T-helper 22 cell (primary cell): ENCODE measurements around the gene HOXB1.

Experiments used
- DNase-seq: peaks from one replicate; pipeline ENCODE4 v3.0.0-alpha.2; 2020; ENCODE audit warnings: low read depth

The HOXB1 gene

GRCh38 chr17:48530887-48531272 lies at the start of gene HOXB1:
TSS of gene HOXB1 (minus strand) at chr17:48531011. CDS start at chr17:48530904, 107 bp downstream.
- no peak for DNase-seq

- DNase-seq, result no peak
Observed at GRCh38 chr17:48579760-48580554, 49.1 kb upstream of the HOXB1 start.

DNA sequence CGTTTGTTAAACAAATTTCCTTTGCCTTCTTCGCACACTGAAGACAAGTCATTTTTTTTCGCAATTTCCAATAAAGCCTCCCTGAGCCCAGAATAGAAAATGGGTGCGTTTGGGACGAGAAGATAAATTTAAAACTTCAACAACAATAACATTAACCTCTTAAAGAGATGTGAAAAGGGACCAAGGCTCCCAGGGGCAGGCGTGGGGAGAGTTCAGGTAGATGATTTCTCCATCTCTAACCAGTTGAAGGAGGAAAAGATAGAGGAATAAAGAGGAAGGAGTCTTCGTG lies 48.6 kb upstream of the HOXB1 start:
- DNase-seq, result no peak

- no peak for DNase-seq
Observed at GRCh38 chr17:48578616-48579470, 48.0 kb upstream of the HOXB1 start.

DNA sequence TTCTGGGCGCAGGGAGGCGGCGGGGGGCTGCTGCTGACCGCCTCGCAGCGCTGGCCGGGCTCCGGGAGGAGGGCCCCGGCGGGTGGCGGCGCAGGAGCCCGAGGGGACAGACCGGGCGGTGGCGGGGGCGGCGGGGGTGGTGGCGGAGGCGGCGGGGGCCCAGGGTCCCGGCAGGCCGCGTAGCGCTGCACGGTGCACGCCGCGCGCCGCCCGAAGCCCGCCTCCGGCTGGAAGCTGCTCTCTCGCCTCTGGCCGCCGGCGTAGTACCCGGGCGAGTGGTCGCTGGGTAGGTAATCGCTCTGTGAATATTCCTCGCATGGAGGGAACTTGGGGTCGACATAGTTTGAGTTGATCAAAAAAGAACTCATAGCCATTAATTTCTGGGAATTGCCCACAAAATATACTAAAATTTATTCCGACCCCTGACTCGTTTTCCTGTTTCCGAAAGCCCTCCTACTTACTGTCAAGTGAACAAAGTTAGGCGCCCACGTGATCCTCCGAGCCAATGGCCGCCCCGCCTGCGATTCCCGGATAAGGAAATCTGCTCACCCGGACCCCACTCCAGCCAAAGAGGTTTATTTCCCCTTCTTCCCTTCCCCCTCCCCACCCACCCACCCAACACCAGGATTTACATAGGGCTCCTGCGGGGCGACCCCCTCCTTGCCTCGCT lies 47.3 kb upstream of the HOXB1 start, which contains the start of gene HOXB4:
HOXB4 (minus strand) TSS at position 405 of the 670 bp plus-strand sequence; CDS start at position 374, 31 bp downstream.
- DNase-seq, result peak; percentile 71

- DNase-seq, result no peak
Observed at GRCh38 chr17:48577330-48577945, 46.6 kb upstream of the HOXB1 start.

GRCh38 chr17:48576479-48577309 lies 45.9 kb upstream of the HOXB1 start:
- DNase-seq, result no peak

DNA sequence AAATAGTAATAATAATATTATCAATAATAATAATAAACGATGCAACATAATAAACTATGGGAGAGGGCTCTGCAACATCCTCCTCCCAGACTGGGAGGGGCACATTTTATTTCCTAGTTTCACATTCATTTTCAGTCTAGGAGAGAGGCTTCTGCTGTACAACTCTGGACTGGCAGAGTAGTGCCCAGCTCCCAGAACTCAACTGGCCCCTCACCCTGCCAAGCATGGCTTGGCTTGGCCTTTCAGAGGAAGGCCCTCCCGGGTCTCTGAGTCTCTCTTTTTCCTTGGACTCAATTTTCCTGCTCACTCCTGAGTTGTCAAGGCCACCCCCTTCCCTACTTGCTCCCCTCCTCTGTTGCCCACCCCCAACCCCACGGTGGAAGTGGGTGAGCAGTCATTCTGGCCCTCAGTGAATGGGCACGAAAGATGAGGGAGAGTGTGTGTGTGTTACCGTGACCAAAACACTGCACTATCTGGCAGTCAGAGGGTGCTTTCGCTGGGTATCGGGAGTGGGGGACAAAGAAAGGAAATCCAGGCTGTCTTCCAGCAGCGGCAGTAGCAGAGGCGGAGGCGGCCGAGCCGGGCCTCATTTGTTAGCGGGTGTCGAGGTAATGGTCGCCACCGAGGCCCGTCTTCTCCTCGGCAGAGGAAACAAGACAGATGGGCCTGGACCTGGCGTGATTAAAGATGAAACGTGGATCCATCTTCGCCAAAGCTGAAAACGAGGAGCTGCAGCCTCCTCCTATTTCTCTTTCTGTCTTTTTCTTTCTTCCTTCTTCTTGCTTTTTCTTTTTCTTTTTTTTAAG lies 45.1 kb upstream of the HOXB1 start:
- no peak for DNase-seq

GRCh38 chr17:48575066-48575582 lies 44.3 kb upstream of the HOXB1 start:
- DNase-seq, result no peak

GRCh38 chr17:48574505-48575065 lies 43.8 kb upstream of the HOXB1 start:
- no peak for DNase-seq

- DNase-seq, result no peak
Observed at GRCh38 chr17:48571826-48572417, 41.1 kb upstream of the HOXB1 start.

- DNase-seq, result no peak
Observed at GRCh38 chr17:48571024-48571818, 40.4 kb upstream of the HOXB1 start.

DNA sequence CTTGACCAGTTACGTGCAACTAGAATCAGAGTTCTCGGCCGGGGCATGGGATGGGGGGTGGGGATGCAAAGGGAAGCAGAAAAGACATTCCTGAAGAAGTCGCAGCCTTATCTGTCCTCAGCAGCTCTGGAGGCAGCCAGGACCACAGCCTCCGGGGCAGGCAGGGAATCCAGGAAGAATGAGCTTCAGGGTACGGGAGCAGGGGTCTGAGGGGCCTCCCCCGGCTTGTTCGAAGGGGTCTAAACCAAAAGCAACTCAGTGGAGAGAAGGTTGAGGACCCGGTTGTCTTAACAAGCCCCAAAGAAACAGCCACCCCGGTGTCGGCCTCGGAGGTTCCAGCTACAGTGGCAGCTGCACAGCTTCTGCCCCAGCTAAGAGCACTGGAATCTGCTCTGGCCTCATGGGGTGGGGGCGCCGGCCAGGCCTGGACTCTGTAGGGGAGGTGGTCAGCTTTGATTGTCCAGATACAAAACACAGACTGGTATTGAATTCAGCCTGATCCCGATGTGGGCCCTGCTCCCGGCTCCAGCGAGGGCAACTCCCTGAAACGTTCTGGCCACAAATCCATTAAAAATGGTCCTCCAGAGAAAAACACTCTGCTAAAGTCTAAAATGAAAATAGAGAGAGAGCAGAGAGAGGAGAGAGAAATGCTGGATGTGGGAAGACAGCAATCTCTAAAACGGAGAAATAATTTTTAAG lies 39.7 kb upstream of the HOXB1 start:
- DNase-seq, result no peak

DNA sequence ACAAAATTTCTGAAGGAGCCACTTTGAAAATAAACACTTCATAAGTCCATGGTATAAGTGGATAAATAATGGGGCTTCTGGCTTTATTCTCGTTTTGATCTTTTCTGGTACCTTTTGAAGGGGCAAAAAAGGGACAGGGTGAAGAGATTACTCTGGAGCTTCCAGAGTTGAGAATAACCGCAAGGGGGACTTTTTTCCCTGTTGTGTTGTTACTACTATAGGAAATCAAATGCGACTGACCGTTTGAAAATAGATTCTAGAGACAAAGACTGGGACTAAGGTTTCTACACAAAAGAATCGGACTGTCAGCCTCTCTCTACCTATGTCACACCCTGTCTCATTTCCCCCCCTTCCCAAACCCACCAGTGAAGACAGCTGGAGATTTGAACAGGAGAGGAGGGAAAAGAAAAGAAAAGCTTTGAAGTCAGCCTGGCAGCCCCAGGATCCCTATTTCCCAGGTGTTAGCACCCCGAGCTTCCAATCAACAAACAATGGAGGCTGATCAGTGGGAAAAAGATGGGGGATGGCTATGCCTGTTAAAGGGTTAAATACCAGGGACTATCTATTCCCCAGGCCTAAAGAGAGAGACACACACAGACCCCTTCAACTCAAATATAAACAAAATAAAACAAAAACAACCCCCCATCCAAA lies 39.0 kb upstream of the HOXB1 start:
- DNase-seq, result no peak

- DNase-seq, result no peak
Observed at GRCh38 chr17:48569240-48569582, 38.4 kb upstream of the HOXB1 start.

GRCh38 chr17:48568499-48569239 lies 37.9 kb upstream of the HOXB1 start:
- DNase-seq, result no peak
